HepG2 (cell line): ENCODE measurements around the gene ALG14. TPM values are rescaled to one million over a fixed set of nuclear protein-coding genes. Genes with fewer than 3 reads are reported as not detected.

Experiments used
- ATF1 ChIP-seq: IDR thresholded peaks from 2 replicates; pipeline ENCODE4 v1.6.1; 2016; ENCODE audit warnings: mild to moderate bottlenecking, control low read depth
- ATF7 ChIP-seq, 2 experiments: fragments of 450-650 bp in 1 of 2; sonication (generic) in 1 of 2; formaldehyde crosslinking in 1 of 2; IDR thresholded peaks; 2 replicates each; pipeline versions ENCODE4 v1.4.0 to v1.6.1; 2016 to 2020; ENCODE audit warnings: antibody characterized with exemption in 1 of 2, mild to moderate bottlenecking in 1 of 2, missing genetic modification reagents in 1 of 2
- DRAP1 ChIP-seq: IDR thresholded peaks from 2 replicates; pipeline ENCODE4 v1.6.1; 2016; ENCODE audit warnings: missing genetic modification reagents, missing compliant biosample characterization
- ELF4 ChIP-seq: sonication (generic); formaldehyde crosslinking; IDR thresholded peaks from 2 replicates; pipeline ENCODE4 v1.5.0; 2020; ENCODE audit warnings: missing genetic modification reagents, mild to moderate bottlenecking, moderate library complexity, borderline replicate concordance
- ESRRA ChIP-seq: sonication (generic); formaldehyde crosslinking; IDR thresholded peaks from 2 replicates; pipeline ENCODE4 v1.5.1; 2020; ENCODE audit warnings: mild to moderate bottlenecking, low read depth, missing genetic modification reagents
- FOXC1 ChIP-seq: sonication (generic); formaldehyde crosslinking; IDR thresholded peaks from 2 replicates; pipeline ENCODE4 v1.8.0; 2022; ENCODE audit warnings: mild to moderate bottlenecking, missing genetic modification reagents, borderline replicate concordance
- GMEB1 ChIP-seq: sonication (generic); formaldehyde crosslinking; IDR thresholded peaks from 2 replicates; pipeline ENCODE4 v1.5.1; 2020; ENCODE audit warnings: missing genetic modification reagents, mild to moderate bottlenecking, borderline replicate concordance
- NFKB2 ChIP-seq: sonication (generic); formaldehyde crosslinking; IDR thresholded peaks from 2 replicates; pipeline ENCODE4 v1.4.0; 2020; ENCODE audit warnings: missing genetic modification reagents, borderline replicate concordance
- NFYC ChIP-seq: IDR thresholded peaks from 2 replicates; pipeline ENCODE4 v1.6.1; 2016; ENCODE audit warnings: missing genetic modification reagents, missing compliant biosample characterization
- NRL ChIP-seq: sonication (generic); formaldehyde crosslinking; IDR thresholded peaks from 2 replicates; pipeline ENCODE4 v1.5.0; 2020; ENCODE audit warnings: missing genetic modification reagents, mild to moderate bottlenecking, moderate library complexity, borderline replicate concordance
- PAX8 ChIP-seq: sonication (generic); formaldehyde crosslinking; IDR thresholded peaks from 2 replicates; pipeline ENCODE4 v1.8.0; 2022; ENCODE audit warnings: mild to moderate bottlenecking, missing genetic modification reagents, borderline replicate concordance
- PHF20 ChIP-seq: sonication (generic); formaldehyde crosslinking; IDR thresholded peaks from 2 replicates; pipeline ENCODE4 v1.5.0; 2020; ENCODE audit warnings: mild to moderate bottlenecking, missing genetic modification reagents
- RBM22 ChIP-seq: fragments of 200-400 bp; formaldehyde crosslinking; optimal IDR thresholded peaks from 2 replicates; pipeline ENCODE3; 2017; ENCODE audit warnings: mild to moderate bottlenecking, low read length, moderate library complexity
- SOX5 ChIP-seq: IDR thresholded peaks from 2 replicates; pipeline ENCODE4 v1.6.1; 2016; ENCODE audit warnings: borderline replicate concordance
- STAG1 ChIP-seq: sonication (generic); formaldehyde crosslinking; IDR thresholded peaks from 2 replicates; pipeline ENCODE4 v1.4.0; 2020; ENCODE audit warnings: missing genetic modification reagents
- TBL1XR1 ChIP-seq: fragments of 150-350 bp; IDR thresholded peaks from 2 replicates; pipeline ENCODE4 v1.6.1; 2014; ENCODE audit warnings: borderline replicate concordance, low read length; ENCODE audit not compliant: partially characterized antibody
- TEAD3 ChIP-seq: optimal IDR thresholded peaks from 2 replicates; pipeline ENCODE3; 2016; ENCODE audit warnings: borderline replicate concordance
- TGIF2 ChIP-seq: IDR thresholded peaks from 2 replicates; pipeline ENCODE4 v1.6.1; 2016; ENCODE audit warnings: control low read depth, missing compliant biosample characterization
- YY1 ChIP-seq: IDR thresholded peaks from 2 replicates; pipeline ENCODE4 v1.6.1; 2011; ENCODE audit warnings: low read length, low read depth, moderate library complexity, mild to moderate bottlenecking; ENCODE audit not compliant: insufficient read depth, insufficient replicate concordance
- ZNF333 ChIP-seq: sonication (generic); formaldehyde crosslinking; IDR thresholded peaks from 2 replicates; pipeline ENCODE4 v1.4.0; 2020; ENCODE audit warnings: mild to moderate bottlenecking, missing genetic modification reagents, borderline replicate concordance
- ZNF451 ChIP-seq: sonication (generic); formaldehyde crosslinking; IDR thresholded peaks from 2 replicates; pipeline ENCODE4 v1.5.0; 2020; ENCODE audit warnings: mild to moderate bottlenecking, missing genetic modification reagents
- ZNF552 ChIP-seq: sonication (generic); formaldehyde crosslinking; IDR thresholded peaks from 2 replicates; pipeline ENCODE4 v1.9.0; 2022; ENCODE audit warnings: missing genetic modification reagents, mild to moderate bottlenecking, borderline replicate concordance
- ZNF605 ChIP-seq: sonication (generic); formaldehyde crosslinking; IDR thresholded peaks from 2 replicates; pipeline ENCODE4 v1.8.0; 2022; ENCODE audit warnings: mild to moderate bottlenecking, missing genetic modification reagents
- ZNF691 ChIP-seq: sonication (generic); formaldehyde crosslinking; IDR thresholded peaks from 2 replicates; pipeline ENCODE4 v1.4.0; 2020; ENCODE audit warnings: missing genetic modification reagents, low read depth, mild to moderate bottlenecking, borderline replicate concordance
- ZNF841 ChIP-seq: sonication (generic); formaldehyde crosslinking; IDR thresholded peaks from 2 replicates; pipeline ENCODE4 v1.8.1; 2023; ENCODE audit warnings: missing genetic modification reagents, borderline replicate concordance
- ZSCAN31 ChIP-seq: sonication (generic); formaldehyde crosslinking; IDR thresholded peaks from 2 replicates; pipeline ENCODE4 v1.5.0; 2020; ENCODE audit warnings: low read depth, mild to moderate bottlenecking, missing genetic modification reagents
- ZSCAN5A ChIP-seq: sonication (generic); formaldehyde crosslinking; IDR thresholded peaks from 2 replicates; pipeline ENCODE4 v1.8.0; 2022; ENCODE audit warnings: mild to moderate bottlenecking, missing genetic modification reagents, borderline replicate concordance
- polyA plus RNA-seq, 8 experiments: library from polyadenylated mRNA; depleted of rRNA in 3 of 8; stranded (reverse) in 7 of 8; unstranded in 1 of 8; fragments of >200 nt; fragmentation: Illumina TruSeq in 4 of 8; extraction: Trizol in 4 of 8; gene quantifications; 2 replicates each; pipeline versions ENCODE4 v1.2.1 to v1.2.3, GENCODE V29; 2011 to 2016; ENCODE audit warnings: low read depth in 4 of 8, missing spikeins in 1 of 8, mixed read lengths in 1 of 8; ENCODE audit not compliant: insufficient read depth in 1 of 8
- total RNA-seq, 5 experiments: library from RNA; depleted of rRNA; stranded (reverse); fragments of >200 nt; fragmentation: Illumina TruSeq; extraction: Trizol; gene quantifications; 2 replicates each; pipeline ENCODE4 v1.2.3, GENCODE V29; 2016; ENCODE audit warnings: low read depth in 1 of 5

ALG14 gene
- total and polyA plus RNA-seq, 2 of the 13 experiments (the other 11 are each of a cell fraction or from before 2014, with no cell fraction given), result 4.5 to 12.7 TPM

GRCh38 chr1:94926915-94927404 is 145.8 kb downstream of the ALG14 start, which contains the start of gene CNN3 (continued):
- TF ChIP-seq ELF4, result no peak
- TF ChIP-seq ATF1, result no peak
- TF ChIP-seq ATF7 (IDR thresholded peaks at IDR 0.05), result no peak
- no peak for TF ChIP-seq ATF7 (CRISPR knock-in tag; IDR thresholded peaks at IDR 0.05)
- peak; percentile 58; the same call in 1 of the 2 replicates for TF ChIP-seq DRAP1 (CRISPR knock-in tag)
- TF ChIP-seq PAX8, result peak; percentile 73; the same call in 1 of the 2 replicates
- TF ChIP-seq NFKB2 (CRISPR knock-in tag), result peak; percentile 42
- TF ChIP-seq TBL1XR1, result no peak
- TF ChIP-seq ZNF841 (CRISPR knock-in tag), result no peak; the same call in 1 of the 2 replicates
- TF ChIP-seq PHF20 (CRISPR knock-in tag), result peak; percentile 58
- no peak for TF ChIP-seq ZNF333 (CRISPR knock-in tag)
- TF ChIP-seq STAG1, result 0 out of 2 replicates have a peak, but pooled peaks have one; percentile 14
- TF ChIP-seq TGIF2 (CRISPR knock-in tag), result no peak
- no peak for TF ChIP-seq RBM22
- no peak for TF ChIP-seq ZNF552 (CRISPR knock-in tag)
- no peak; the same call in 1 of the 2 replicates for TF ChIP-seq ZSCAN31 (CRISPR knock-in tag)
- peak; percentile 20; the same call in 1 of the 2 replicates for TF ChIP-seq ZNF605 (CRISPR knock-in tag)
- TF ChIP-seq ZNF451, result no peak; the same call in 1 of the 2 replicates
- peak; percentile 28; the same call in 1 of the 2 replicates for TF ChIP-seq ZSCAN5A
- 0 out of 2 replicates have a peak, but pooled peaks have one; percentile 74 for TF ChIP-seq FOXC1 (CRISPR knock-in tag)
- peak; percentile 18 for TF ChIP-seq YY1
- TF ChIP-seq SOX5, result no peak
- TF ChIP-seq NFYC (CRISPR knock-in tag), result peak; percentile 78
- TF ChIP-seq ZNF691, result no peak
- no peak; the same call in 1 of the 2 replicates for TF ChIP-seq GMEB1 (CRISPR knock-in tag)
- TF ChIP-seq NRL (CRISPR knock-in tag), result 0 out of 2 replicates have a peak, but pooled peaks have one; percentile 48
- no peak for TF ChIP-seq TEAD3
- peak; percentile 47; the same call in 1 of the 2 replicates for TF ChIP-seq ESRRA (CRISPR knock-in tag)
